Upper lobe of left lung (tissue), 6 donors: ENCODE data around the gene TMPRSS6. TPM values are rescaled to one million over a fixed set of nuclear protein-coding genes. Genes with fewer than 3 reads are reported as not detected.

Experiments
- ATAC-seq, 2 donors: fragments of 200-7000 bp; cut with Tn5 transposase; one replicate each; pipeline ENCODE4 v1.9.1; 2022; ENCODE audit warnings: mild to moderate bottlenecking in 2 of 2, moderate library complexity in 2 of 2; ENCODE audit not compliant: low FRiP score in 2 of 2
- DNase-seq, 2 donors: peaks; one replicate each; pipeline ENCODE4 v3.0.0-alpha.2; 2019 to 2020
- H3K27ac ChIP-seq, 4 donors: fragments of 200-600 bp; sonication (generic); one replicate each; pipeline ENCODE4 v1.5.1; 2016 to 2019
- H3K27me3 ChIP-seq, 4 donors: fragments of 200-600 bp; sonication (generic); one replicate each; pipeline ENCODE4 v1.5.1; 2017 to 2019
- H3K36me3 ChIP-seq, 4 donors: fragments of 200-600 bp; sonication (generic); one replicate each; pipeline ENCODE4 v1.5.1; 2016 to 2019
- H3K4me1 ChIP-seq, 4 donors: fragments of 200-600 bp; sonication (generic); one replicate each; pipeline ENCODE4 v1.5.1; 2018 to 2019
- H3K4me3 ChIP-seq, 4 donors: fragments of 200-600 bp; sonication (generic); one replicate each; pipeline ENCODE4 v1.5.1; 2017 to 2019; ENCODE audit warnings: mild to moderate bottlenecking in 2 of 4, moderate library complexity in 1 of 4
- H3K9me3 ChIP-seq, 4 donors: fragments of 200-600 bp; sonication (generic); one replicate each; pipeline ENCODE4 v1.5.1; 2018 to 2019
- EP300 ChIP-seq, 4 donors: sonication (generic); formaldehyde crosslinking; IDR thresholded peaks; one replicate each; pipeline ENCODE4 v1.5.1; 2017; ENCODE audit warnings: antibody characterized with exemption in 4 of 4, control low read depth in 2 of 4
- POLR2A ChIP-seq, 4 donors: fragments of 450-650 bp; IDR thresholded peaks; one replicate each; pipeline ENCODE4 v1.5.1; 2016 to 2017; ENCODE audit warnings: antibody characterized with exemption in 4 of 4, mild to moderate bottlenecking in 2 of 4
- POLR2AphosphoS5 ChIP-seq, 2 donors: sonication (generic); formaldehyde crosslinking; IDR thresholded peaks; one replicate each; pipeline ENCODE4 v1.5.1; 2017; ENCODE audit warnings: antibody characterized with exemption in 2 of 2
- WGBS, 2 donors: methylation state at CpG; one replicate each; pipeline ENCODE4 v1.1.5; 2017 to 2018; 5-methylcytosine and 5-hydroxymethylcytosine counted together
- total RNA-seq, 6 donors: library from RNA; depleted of rRNA in 4 of 6; stranded (reverse); fragments of >200 nt in 4 of 6; gene quantifications; one replicate each; pipeline versions ENCODE4 v1.1.0 to v1.2.1, GENCODE V29; 2016 to 2021
- TF ChIP-seq, protein P1 (sequence below), 6 experiments: fragments of 450-650 bp in 4 of 6; fragments of 200-600 bp in 2 of 6; sonication (generic) in 2 of 6; IDR thresholded peaks; one replicate each; pipeline ENCODE4 v1.5.1; 2016 to 2019; ENCODE audit warnings: antibody characterized with exemption in 6 of 6
- donor health status: DM: no; HTN: no; CAD: no; lungs with moderate emphysema.
- donor health status: DM: no; HTN: yes; CAD: no; lungs with severe emphysema.

The TMPRSS6 gene
- total RNA-seq, 6 donors from 2014 or later: 0.47 to 8.2 (median 2.0) TPM

DNA sequence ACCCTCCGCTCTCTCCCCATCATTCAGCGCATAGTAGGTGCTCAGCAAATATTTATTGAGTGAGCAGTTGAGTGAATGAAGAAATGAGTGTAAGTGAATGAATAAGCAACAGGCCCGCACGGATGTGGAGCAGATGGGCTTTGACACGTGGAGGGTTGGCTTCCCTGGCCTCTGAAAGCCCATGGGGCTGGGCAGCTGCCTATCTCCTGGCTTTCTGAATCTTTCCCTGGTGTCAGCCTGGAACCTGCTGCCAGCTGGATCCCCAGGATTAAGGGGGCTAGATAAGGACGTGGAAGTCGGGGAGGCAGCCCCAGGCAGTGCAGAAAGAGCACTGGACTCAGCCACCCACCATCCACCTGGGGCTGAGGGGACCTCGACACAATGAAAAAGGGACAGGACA, 27.6 kb upstream of the TMPRSS6 start:
- DNase-seq: no peak
- 84 to 85% methylated on average over 8 of the region's 8 CpGs for WGBS, 2 donors
- no peak for ATAC-seq

DNA sequence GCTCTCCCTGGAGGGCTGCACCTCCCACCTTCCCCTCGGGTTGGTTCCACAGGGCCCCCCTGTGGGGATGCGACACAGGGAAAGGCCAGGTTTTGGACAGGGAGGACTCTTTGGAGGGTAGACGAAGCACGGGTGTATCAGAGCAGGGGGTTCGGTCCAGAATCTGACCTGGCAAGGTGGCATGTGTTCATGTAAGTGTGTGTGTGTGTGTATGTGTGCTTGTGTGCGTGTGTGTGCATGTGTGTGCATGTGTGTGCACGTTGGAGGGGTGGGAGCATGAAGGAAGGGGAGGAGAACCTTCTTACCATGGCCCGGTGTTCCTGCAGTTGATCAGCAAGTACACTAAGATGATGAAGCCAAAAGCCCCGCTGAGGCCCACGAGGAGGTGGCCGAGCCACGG, 25.5 kb upstream of the TMPRSS6 start:
- no peak for TF ChIP-seq EP300 (IDR thresholded peaks at IDR 0.05)
- no peak for TF ChIP-seq POLR2AphosphoS5 (IDR thresholded peaks at IDR 0.05)
- TF ChIP-seq POLR2A (IDR thresholded peaks at IDR 0.05): no peak
- TF ChIP-seq, protein P1, sequence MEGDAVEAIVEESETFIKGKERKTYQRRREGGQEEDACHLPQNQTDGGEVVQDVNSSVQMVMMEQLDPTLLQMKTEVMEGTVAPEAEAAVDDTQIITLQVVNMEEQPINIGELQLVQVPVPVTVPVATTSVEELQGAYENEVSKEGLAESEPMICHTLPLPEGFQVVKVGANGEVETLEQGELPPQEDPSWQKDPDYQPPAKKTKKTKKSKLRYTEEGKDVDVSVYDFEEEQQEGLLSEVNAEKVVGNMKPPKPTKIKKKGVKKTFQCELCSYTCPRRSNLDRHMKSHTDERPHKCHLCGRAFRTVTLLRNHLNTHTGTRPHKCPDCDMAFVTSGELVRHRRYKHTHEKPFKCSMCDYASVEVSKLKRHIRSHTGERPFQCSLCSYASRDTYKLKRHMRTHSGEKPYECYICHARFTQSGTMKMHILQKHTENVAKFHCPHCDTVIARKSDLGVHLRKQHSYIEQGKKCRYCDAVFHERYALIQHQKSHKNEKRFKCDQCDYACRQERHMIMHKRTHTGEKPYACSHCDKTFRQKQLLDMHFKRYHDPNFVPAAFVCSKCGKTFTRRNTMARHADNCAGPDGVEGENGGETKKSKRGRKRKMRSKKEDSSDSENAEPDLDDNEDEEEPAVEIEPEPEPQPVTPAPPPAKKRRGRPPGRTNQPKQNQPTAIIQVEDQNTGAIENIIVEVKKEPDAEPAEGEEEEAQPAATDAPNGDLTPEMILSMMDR (IDR thresholded peaks at IDR 0.05): no peak
- no peaks in the 10 kb centered on the region for H3K27me3 ChIP-seq
- no peaks in the 10 kb centered on the region for H3K4me1 ChIP-seq
- no peaks in the 10 kb centered on the region for H3K36me3 ChIP-seq
- no peak overlapping the region for H3K4me3 ChIP-seq
- no peaks in the 10 kb centered on the region for H3K9me3 ChIP-seq
- no peak overlapping the region for H3K27ac ChIP-seq
- no peak for ATAC-seq
- no peak for DNase-seq
- WGBS, 2 donors: 86 to 91% methylated on average over 12 of the region's 12 CpGs

More for the DNA sequence above, 27.6 kb upstream of the TMPRSS6 start:
- TF ChIP-seq EP300 (IDR thresholded peaks at IDR 0.05) (no peak), POLR2AphosphoS5 (IDR thresholded peaks at IDR 0.05) (no peak), POLR2A (IDR thresholded peaks at IDR 0.05) (no peak)
- TF ChIP-seq, protein P1 (IDR thresholded peaks at IDR 0.05): no peak
- Histone ChIP-seq H3K9me3 (no peaks in the 10 kb centered on the region), H3K27ac (no peak overlapping the region), H3K4me1 (no peaks in the 10 kb centered on the region), H3K27me3 (no peaks in the 10 kb centered on the region), H3K36me3 (no peaks in the 10 kb centered on the region), H3K4me3 (no peak overlapping the region)

DNA sequence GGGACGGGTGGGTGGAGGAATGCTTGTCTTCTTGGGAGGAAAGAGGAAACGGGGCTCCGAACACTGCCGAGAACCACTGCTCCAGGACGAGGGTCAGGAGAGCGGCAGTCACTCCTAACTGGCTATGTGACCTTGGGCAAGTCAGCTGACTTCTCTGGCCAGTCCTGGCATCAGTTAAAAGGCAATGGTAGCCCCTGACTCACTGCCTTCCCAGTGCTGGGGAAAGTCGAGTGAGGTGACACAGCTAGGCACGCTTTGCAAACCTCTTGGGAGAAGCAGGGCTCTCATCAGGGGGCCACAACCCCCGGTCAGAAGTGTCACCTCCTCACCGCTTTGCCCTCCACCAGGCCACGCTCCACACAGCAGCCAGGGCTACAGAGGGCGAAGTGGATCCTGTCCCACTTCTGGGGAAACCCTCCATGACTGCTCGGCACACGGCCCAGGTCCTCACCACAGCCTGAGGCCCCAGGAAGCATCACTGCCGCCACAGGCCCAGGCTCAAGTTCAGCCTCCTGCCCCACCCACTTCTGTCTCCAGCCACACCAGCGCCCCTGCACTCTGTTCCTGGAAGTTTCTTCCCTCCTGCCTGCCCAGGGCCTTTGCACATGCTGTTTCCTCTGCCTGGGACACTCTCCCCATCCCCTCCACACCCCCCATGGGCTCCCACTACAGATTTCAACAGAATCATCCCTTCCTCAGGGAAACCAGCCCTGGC, 23.9 kb upstream of the TMPRSS6 start:
- Histone ChIP-seq H3K4me3 (no peak overlapping the region), H3K4me1 (no peaks in the 10 kb centered on the region), H3K36me3 (no peaks in the 10 kb centered on the region), H3K27ac (no peak overlapping the region), H3K27me3 (no peaks in the 10 kb centered on the region), H3K9me3 (no peaks in the 10 kb centered on the region)
- DNase-seq (no peak), ATAC-seq (peak in 1 of 2 donors; percentile 6)
- TF ChIP-seq EP300 (IDR thresholded peaks at IDR 0.05) (no peak), POLR2A (IDR thresholded peaks at IDR 0.05) (no peak), POLR2AphosphoS5 (IDR thresholded peaks at IDR 0.05) (no peak)
- TF ChIP-seq, protein P1 (IDR thresholded peaks at IDR 0.05): no peak
- WGBS, 2 donors: 67 to 77% methylated on average over 16 of the region's 16 CpGs

DNA sequence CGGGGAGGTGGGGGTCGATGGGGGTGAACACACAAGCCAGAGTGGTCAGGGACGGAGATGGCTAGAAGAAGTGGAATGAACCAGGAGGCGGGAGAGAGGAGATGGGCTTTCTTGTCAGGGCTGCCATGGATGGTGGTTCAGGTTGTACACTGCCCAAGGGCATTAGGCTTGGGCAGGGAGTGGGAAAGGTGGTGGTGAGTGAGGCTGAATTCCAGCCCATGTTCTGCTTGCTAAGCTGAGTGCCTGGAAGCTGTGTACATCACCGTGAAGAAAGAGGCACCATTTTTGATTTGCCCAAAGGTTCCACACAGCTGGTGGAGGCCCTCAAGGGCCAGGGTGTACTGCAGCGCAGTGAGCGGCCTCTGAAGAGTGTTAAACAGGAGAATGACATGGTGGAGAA, 23.3 kb upstream of the TMPRSS6 start:
- TF ChIP-seq POLR2AphosphoS5 (IDR thresholded peaks at IDR 0.05) (no peak), EP300 (IDR thresholded peaks at IDR 0.05) (no peak)
- no peaks in the 10 kb centered on the region for H3K9me3 ChIP-seq
- H3K36me3 ChIP-seq: no peaks in the 10 kb centered on the region
- 84 to 89% methylated on average over 7 of the region's 7 CpGs for WGBS, 2 donors
- no peaks in the 10 kb centered on the region for H3K4me1 ChIP-seq
- no peak for ATAC-seq
- H3K27ac ChIP-seq: no peak overlapping the region
- no peak for DNase-seq
- no peak overlapping the region for H3K4me3 ChIP-seq
- H3K27me3 ChIP-seq: no peaks in the 10 kb centered on the region

DNA sequence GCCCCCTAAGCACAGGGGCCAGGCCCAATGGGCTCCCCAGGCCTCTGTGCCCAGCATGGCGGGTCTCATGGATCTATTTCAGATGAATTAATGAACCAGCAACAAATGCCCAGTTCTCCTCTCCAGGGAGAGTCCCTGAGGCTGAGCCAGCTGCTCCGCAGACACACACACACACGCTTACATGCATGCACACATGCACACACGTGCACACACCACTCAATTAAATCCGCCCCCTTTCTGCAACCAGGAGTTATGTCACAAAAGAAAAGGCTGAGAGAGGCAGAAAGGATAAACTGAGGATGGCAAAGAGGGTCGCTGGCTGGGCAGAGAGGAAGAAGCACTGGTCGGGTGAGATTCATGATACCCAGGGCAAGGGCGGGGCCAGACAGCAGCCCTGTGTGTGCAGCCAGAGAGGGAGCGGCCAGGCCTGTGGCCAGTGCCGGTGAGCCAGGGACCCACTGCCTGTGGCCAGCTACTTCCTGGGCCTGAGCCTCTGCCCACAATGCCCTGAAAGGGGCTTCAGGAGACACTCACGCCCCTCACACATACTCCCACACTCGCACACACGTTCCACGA, 20.4 kb upstream of the TMPRSS6 start:
- TF ChIP-seq POLR2AphosphoS5 (IDR thresholded peaks at IDR 0.05) (no peak), EP300 (IDR thresholded peaks at IDR 0.05) (no peak), POLR2A (IDR thresholded peaks at IDR 0.05) (no peak)
- TF ChIP-seq, protein P1 (IDR thresholded peaks at IDR 0.05): no peak
- ATAC-seq: no peak
- DNase-seq: no peak
- Histone ChIP-seq H3K27me3 (no peaks in the 10 kb centered on the region), H3K9me3 (no peaks in the 10 kb centered on the region), H3K4me1 (no peaks in the 10 kb centered on the region), H3K27ac (no peak overlapping the region), H3K36me3 (no peaks in the 10 kb centered on the region), H3K4me3 (no peak overlapping the region)
- WGBS, 2 donors: 88 to 89% methylated on average over 10 to 14 of the region's 14 CpGs
